Measurements from ENCODE around the gene BAHCC1.
A peak's percentile ranks its signal among the peaks of the same experiment; 100 is the strongest.

The BAHCC1 gene

GRCh38 chr17:81387100-81388090, 7.9 kb upstream of the BAHCC1 start:
- peak; percentile 67 for DNase-seq

- DNase-seq, result no peak
Measured at GRCh38 chr17:81388091-81388611, 7.1 kb upstream of the BAHCC1 start.

GRCh38 chr17:81388612-81389367, 6.5 kb upstream of the BAHCC1 start:
- DNase-seq, result no peak

GRCh38 chr17:81389585-81389984, 5.7 kb upstream of the BAHCC1 start:
- no peak for DNase-seq

- DNase-seq, result no peak
Measured at GRCh38 chr17:81390029-81390872, 5.0 kb upstream of the BAHCC1 start.

GRCh38 chr17:81390873-81391255, 4.4 kb upstream of the BAHCC1 start:
- DNase-seq, result no peak

- no peak for DNase-seq
Measured at GRCh38 chr17:81391293-81391935, 3.8 kb upstream of the BAHCC1 start.

- peak; percentile 47 for DNase-seq
Measured at GRCh38 chr17:81391936-81392908, 3.0 kb upstream of the BAHCC1 start.

- no peak for DNase-seq
Measured at GRCh38 chr17:81392909-81393654, 2.2 kb upstream of the BAHCC1 start.

- peak; percentile 100 for DNase-seq
Measured at GRCh38 chr17:81393684-81394376, 1.4 kb upstream of the BAHCC1 start.

GRCh38 chr17:81394377-81394920, 808 bp upstream of the BAHCC1 start:
- no peak for DNase-seq

GRCh38 chr17:81395600-81396277, 482 bp downstream of the BAHCC1 start:
- no peak for DNase-seq

- DNase-seq, result no peak
Measured at GRCh38 chr17:81396278-81396721, 1.0 kb downstream of the BAHCC1 start.

- peak; percentile 62 for DNase-seq
Measured at GRCh38 chr17:81396722-81397313, 1.6 kb downstream of the BAHCC1 start.

- DNase-seq, result peak; percentile 76
Measured at GRCh38 chr17:81397314-81398175, 2.3 kb downstream of the BAHCC1 start.

- DNase-seq, result peak; percentile 72
Measured at GRCh38 chr17:81398176-81398831, 3.0 kb downstream of the BAHCC1 start.

Data from fibroblast of skin of back (primary cell).